Body of pancreas (tissue), 4 donors: ENCODE data around the gene ESYT2.

Experiments
- POLR2A ChIP-seq, 3 donors: fragments of 450-650 bp; IDR thresholded peaks; one replicate each; pipeline ENCODE4 v1.6.1; 2016; ENCODE audit warnings: antibody characterized with exemption in 3 of 3, mild to moderate bottlenecking in 2 of 3
- TF ChIP-seq, protein P1 (sequence below), 7 experiments: fragments of 450-650 bp in 4 of 7; fragments of 200-600 bp in 3 of 7; sonication (generic) in 3 of 7; IDR thresholded peaks; one replicate each; pipeline ENCODE4 v1.5.1; 2016 to 2019; ENCODE audit warnings: antibody characterized with exemption in 7 of 7

DNA sequence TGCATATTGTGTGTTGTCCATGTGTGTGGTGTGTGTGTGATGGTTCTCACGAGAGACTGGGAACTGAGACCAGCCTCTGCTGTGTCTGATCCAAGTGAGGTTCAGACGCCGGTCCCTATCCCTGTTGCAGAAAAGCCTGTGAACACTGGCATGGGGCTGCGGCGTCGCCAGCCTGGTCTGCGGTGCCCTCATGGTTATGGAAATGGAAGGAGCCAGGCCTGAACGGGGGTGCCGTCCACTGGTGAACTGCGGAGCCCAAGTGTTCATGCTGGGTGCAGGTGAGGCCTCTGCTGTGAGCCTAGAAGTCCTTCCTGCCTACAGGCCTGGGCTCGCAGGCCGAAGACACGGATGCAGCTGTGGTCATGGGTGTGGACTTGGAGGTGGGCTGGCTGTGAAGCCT is 106.0 kb downstream of the ESYT2 start:
- no peak for TF ChIP-seq POLR2A (IDR thresholded peaks at IDR 0.05)
- TF ChIP-seq, protein P1, sequence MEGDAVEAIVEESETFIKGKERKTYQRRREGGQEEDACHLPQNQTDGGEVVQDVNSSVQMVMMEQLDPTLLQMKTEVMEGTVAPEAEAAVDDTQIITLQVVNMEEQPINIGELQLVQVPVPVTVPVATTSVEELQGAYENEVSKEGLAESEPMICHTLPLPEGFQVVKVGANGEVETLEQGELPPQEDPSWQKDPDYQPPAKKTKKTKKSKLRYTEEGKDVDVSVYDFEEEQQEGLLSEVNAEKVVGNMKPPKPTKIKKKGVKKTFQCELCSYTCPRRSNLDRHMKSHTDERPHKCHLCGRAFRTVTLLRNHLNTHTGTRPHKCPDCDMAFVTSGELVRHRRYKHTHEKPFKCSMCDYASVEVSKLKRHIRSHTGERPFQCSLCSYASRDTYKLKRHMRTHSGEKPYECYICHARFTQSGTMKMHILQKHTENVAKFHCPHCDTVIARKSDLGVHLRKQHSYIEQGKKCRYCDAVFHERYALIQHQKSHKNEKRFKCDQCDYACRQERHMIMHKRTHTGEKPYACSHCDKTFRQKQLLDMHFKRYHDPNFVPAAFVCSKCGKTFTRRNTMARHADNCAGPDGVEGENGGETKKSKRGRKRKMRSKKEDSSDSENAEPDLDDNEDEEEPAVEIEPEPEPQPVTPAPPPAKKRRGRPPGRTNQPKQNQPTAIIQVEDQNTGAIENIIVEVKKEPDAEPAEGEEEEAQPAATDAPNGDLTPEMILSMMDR (IDR thresholded peaks at IDR 0.05) = no peak
